ENCODE data around the gene LAMP1. TPM values are rescaled to one million over a fixed set of nuclear protein-coding genes. Genes with fewer than 3 reads are reported as not detected.
A peak's percentile ranks its signal among the peaks of the same experiment; 100 is the strongest.

The LAMP1 gene
- total RNA-seq, 1 donor: 216 TPM

DNA sequence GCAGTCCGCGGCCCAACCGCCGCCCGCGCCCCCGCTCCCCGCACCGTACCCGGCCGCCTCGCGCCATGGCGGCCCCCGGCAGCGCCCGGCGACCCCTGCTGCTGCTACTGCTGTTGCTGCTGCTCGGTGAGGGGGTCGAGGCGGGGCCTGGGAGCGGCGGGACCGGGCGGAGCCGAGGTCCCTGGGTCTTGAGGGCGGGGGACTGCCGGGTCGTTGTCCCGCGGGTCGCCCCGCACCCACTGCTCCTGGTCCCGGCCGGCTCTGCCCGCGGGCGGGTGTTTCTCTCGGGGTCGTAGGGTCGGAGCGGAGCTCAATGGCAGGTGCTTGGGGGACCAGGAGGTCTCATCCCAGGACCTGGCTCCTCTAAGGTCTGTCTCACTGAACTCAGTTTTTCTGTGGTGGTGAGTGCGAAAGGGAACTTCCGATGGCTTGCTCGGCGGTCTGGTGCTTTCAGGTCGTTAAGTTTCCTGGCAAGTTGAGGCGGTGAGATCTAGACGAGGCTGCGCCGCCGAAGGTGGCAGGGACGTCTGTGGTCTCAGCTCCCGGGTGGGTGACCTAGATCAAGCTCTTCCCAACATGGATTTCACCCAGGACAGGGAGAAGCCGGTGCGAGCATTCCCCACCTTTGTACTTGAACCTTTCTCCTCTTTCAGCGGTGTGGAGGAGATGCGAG, 467 bp downstream of the LAMP1 start:
- H3K27ac ChIP-seq (ENCODE audit: low read depth, low read length): peak overlapping the region; percentile 83
- peak overlapping the region; percentile 99 for H3K4me2 ChIP-seq (ENCODE audit: insufficient read depth, low read length)
- no peaks in the 10 kb centered on the region for H3K27me3 ChIP-seq (ENCODE audit: insufficient read depth, low read length)
- H3K36me3 ChIP-seq (ENCODE audit: insufficient read depth, low read length): peaks cover 2% of the 10 kb centered on the region
- TF ChIP-seq, protein P1, sequence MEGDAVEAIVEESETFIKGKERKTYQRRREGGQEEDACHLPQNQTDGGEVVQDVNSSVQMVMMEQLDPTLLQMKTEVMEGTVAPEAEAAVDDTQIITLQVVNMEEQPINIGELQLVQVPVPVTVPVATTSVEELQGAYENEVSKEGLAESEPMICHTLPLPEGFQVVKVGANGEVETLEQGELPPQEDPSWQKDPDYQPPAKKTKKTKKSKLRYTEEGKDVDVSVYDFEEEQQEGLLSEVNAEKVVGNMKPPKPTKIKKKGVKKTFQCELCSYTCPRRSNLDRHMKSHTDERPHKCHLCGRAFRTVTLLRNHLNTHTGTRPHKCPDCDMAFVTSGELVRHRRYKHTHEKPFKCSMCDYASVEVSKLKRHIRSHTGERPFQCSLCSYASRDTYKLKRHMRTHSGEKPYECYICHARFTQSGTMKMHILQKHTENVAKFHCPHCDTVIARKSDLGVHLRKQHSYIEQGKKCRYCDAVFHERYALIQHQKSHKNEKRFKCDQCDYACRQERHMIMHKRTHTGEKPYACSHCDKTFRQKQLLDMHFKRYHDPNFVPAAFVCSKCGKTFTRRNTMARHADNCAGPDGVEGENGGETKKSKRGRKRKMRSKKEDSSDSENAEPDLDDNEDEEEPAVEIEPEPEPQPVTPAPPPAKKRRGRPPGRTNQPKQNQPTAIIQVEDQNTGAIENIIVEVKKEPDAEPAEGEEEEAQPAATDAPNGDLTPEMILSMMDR (IDR thresholded peaks at IDR 0.05; ENCODE audit: extremely low read depth, low read depth, low read length): no peak
- DNase-seq (ENCODE audit: insufficient read length, low spot score, missing footprints): peak; percentile 51
- H3K79me2 ChIP-seq (ENCODE audit: insufficient read depth, low read length): peaks cover 58% of the 10 kb centered on the region
- peak overlapping the region; percentile 97 for H3K4me3 ChIP-seq (ENCODE audit: insufficient read depth, low read length)
- H4K20me1 ChIP-seq (ENCODE audit: insufficient read depth, low read length): peaks cover 17% of the 10 kb centered on the region
- H3K4me1 ChIP-seq (ENCODE audit: insufficient read depth, low read length): peaks cover 16% of the 10 kb centered on the region
- peak overlapping the region; percentile 85 for H2AFZ ChIP-seq (ENCODE audit: low read length)
- no peaks in the 10 kb centered on the region for H3K9me3 ChIP-seq (ENCODE audit: low read depth, low read length)

DNA sequence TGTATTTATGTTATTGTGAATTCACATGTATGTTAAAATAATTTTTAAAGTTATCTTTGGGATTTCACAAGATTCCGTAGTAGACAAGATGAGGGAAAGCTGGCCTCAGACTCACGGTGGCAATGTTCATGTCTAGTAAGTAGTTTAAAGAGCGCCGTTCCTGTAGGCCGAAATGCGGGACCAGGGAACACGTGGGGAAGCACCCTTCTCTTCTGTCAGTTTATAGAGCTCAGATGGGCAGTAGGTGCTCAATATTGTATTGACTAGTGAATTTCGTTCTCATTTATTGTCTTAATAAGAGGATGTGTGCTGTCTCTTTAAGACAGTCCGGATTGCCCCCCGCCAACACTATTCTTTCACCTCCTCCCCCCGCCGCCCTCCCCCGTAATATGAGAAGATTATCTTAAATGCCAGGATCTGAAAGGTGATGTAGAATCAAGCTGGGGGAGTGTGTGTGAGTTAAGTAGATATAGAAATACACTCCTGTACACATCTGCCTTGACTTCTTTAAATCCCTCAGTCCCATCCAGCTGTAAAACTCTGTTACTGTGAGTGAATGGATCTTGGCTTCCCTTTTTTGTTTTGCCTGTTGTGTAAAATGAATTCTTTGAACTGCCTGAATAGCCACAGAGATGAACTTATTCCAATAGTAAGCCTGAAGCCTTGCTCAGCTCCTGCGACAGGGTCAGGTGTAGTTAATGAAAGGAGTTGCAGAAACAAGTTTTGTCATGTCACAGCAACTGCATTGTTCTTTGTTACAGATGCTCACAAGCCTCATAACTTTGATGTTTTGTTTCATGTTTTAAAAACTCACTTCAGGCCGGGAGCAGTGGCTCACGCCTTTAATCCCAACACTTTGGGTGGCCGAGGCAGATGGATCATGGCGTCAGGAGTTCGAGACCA, 1.3 kb downstream of the LAMP1 start:
- Histone ChIP-seq H3K9me3 (ENCODE audit: low read depth, low read length) (no peaks in the 10 kb centered on the region), H3K4me3 (ENCODE audit: insufficient read depth, low read length) (peak overlapping the region; percentile 97), H3K36me3 (ENCODE audit: insufficient read depth, low read length) (peaks cover 2% of the 10 kb centered on the region), H2AFZ (ENCODE audit: low read length) (peak overlapping the region; percentile 85), H3K4me1 (ENCODE audit: insufficient read depth, low read length) (peaks cover 14% of the 10 kb centered on the region), H4K20me1 (ENCODE audit: insufficient read depth, low read length) (peaks cover 24% of the 10 kb centered on the region), H3K27me3 (ENCODE audit: insufficient read depth, low read length) (no peaks in the 10 kb centered on the region), H3K4me2 (ENCODE audit: insufficient read depth, low read length) (peak overlapping the region; percentile 99), H3K79me2 (ENCODE audit: insufficient read depth, low read length) (peaks cover 66% of the 10 kb centered on the region), H3K27ac (ENCODE audit: low read depth, low read length) (peak overlapping the region; percentile 83)
- DNase-seq (ENCODE audit: insufficient read length, low spot score, missing footprints): peak; percentile 77
- TF ChIP-seq, protein P1 (IDR thresholded peaks at IDR 0.05; ENCODE audit: extremely low read depth, low read depth, low read length): no peak

DNA sequence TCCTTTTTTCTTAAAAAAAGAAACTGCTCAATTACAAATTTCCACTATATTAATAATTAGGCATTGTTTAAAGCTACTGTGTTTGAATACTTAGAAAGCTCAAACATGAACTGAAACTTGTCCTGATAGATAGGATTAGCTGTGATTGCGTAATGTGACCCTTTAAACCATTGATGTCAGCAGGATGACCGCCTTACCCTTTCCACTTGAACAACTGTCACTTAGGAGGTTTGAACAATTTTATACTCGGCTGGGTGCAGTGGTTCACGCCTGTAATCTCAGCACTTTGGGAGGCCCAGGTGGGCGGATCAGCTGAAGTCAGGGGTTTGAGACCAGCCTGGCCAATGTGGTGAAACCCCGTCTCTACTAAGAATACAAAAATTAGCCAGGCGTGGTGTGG, 2.9 kb downstream of the LAMP1 start:
- TF ChIP-seq, protein P1 (IDR thresholded peaks at IDR 0.05; ENCODE audit: extremely low read depth, low read depth, low read length): no peak
- Histone ChIP-seq H3K4me2 (ENCODE audit: insufficient read depth, low read length) (no peak overlapping the region), H2AFZ (ENCODE audit: low read length) (no peak overlapping the region), H3K27me3 (ENCODE audit: insufficient read depth, low read length) (no peaks in the 10 kb centered on the region), H3K36me3 (ENCODE audit: insufficient read depth, low read length) (peaks cover 2% of the 10 kb centered on the region), H3K4me3 (ENCODE audit: insufficient read depth, low read length) (no peak overlapping the region), H3K27ac (ENCODE audit: low read depth, low read length) (no peak overlapping the region), H3K4me1 (ENCODE audit: insufficient read depth, low read length) (peaks cover 17% of the 10 kb centered on the region), H3K79me2 (ENCODE audit: insufficient read depth, low read length) (peaks cover 82% of the 10 kb centered on the region), H4K20me1 (ENCODE audit: insufficient read depth, low read length) (peaks cover 40% of the 10 kb centered on the region), H3K9me3 (ENCODE audit: low read depth, low read length) (no peaks in the 10 kb centered on the region)
- DNase-seq (ENCODE audit: insufficient read length, low spot score, missing footprints): peak; percentile 14

DNA sequence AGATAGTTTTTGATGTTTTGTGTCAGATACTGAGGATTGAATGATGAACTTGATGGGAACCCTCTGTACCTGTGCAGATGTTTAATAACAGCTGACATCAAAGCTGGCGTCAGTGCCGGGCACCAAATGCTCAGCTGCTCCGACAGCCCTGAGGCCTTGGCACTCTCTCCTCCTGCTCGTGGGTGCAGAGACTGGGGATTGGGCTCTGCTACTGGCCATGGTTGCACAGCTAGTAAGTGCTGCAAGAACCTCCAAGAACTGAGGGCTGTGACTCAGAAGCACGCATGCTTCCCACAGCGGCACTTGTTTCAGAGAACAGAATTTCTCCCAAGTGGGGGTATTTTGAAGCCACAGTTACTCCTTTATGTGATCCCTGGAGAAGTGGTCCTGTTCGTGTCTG, 5.9 kb downstream of the LAMP1 start:
- Histone ChIP-seq H3K4me2 (ENCODE audit: insufficient read depth, low read length) (no peak overlapping the region), H3K4me1 (ENCODE audit: insufficient read depth, low read length) (peaks cover 17% of the 10 kb centered on the region), H4K20me1 (ENCODE audit: insufficient read depth, low read length) (peaks cover 61% of the 10 kb centered on the region), H3K79me2 (ENCODE audit: insufficient read depth, low read length) (peaks cover 96% of the 10 kb centered on the region), H3K36me3 (ENCODE audit: insufficient read depth, low read length) (peaks cover 2% of the 10 kb centered on the region), H3K27me3 (ENCODE audit: insufficient read depth, low read length) (no peaks in the 10 kb centered on the region), H3K4me3 (ENCODE audit: insufficient read depth, low read length) (no peak overlapping the region), H3K9me3 (ENCODE audit: low read depth, low read length) (no peaks in the 10 kb centered on the region), H2AFZ (ENCODE audit: low read length) (no peak overlapping the region), H3K27ac (ENCODE audit: low read depth, low read length) (no peak overlapping the region)
- TF ChIP-seq, protein P1 (IDR thresholded peaks at IDR 0.05; ENCODE audit: extremely low read depth, low read depth, low read length): no peak
- peak; percentile 38 for DNase-seq (ENCODE audit: insufficient read length, low spot score, missing footprints)

Measured in osteoblast (primary cell).